GM18858 (cell line): ENCODE data around the gene DPP10.

Source experiments
- ATAC-seq: cut with Tn5 transposase; IDR thresholded peaks from one replicate; pipeline ENCODE4 v1.9.1; 2021; ENCODE audit not compliant: unreplicated experiment

Gene DPP10

DNA sequence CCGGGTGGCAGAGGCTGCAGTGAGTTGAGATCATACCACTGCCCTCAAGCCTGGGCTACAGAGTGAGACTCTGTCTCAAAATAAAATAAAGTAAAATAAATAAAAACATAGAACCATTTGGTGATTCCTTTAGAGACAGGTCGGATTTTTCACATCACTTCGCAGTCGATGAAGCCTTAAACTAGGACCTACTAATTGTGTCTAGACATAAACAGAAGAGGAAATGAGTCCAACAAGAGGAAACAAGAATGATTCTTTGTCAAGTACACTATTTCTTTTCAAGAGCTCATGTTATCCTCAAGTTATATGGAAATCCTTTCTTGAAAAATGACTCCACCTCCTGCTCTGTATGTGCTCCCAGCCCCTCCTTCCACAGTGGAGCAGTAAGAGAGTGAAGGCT lies 758.9 kb downstream of the DPP10 start:
- ATAC-seq: no peak

DNA sequence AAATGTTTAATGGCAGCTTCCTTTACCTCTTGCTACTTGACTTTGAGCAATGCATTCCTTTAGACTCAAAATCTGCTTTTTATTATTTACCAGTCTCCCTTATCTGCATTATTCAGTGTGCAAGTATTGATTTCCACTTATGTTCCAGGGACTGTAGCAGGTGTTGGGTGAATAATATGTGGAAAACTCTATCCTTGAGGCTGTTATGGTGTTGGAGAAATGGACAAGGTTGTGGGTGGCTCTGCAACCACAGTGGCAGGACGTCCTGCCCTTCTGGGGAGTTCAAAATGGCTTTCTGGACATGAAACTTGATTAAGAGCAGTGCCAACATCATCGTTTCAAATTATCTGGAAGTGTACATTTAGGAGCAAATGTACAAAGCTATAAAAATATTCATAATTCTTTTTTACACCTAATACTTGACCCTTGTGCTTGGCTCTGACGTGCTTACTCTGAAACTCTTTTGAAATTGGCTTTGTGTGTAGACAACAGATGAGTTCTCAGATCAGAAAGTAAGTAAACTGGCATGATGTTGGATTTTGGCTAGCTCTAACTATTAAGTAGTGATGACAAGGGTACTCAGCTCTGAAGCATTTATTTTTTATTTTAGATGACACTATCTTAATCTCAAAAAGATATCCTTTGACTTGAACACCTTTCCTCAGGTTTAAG lies 766.2 kb downstream of the DPP10 start:
- no peak for ATAC-seq

DNA sequence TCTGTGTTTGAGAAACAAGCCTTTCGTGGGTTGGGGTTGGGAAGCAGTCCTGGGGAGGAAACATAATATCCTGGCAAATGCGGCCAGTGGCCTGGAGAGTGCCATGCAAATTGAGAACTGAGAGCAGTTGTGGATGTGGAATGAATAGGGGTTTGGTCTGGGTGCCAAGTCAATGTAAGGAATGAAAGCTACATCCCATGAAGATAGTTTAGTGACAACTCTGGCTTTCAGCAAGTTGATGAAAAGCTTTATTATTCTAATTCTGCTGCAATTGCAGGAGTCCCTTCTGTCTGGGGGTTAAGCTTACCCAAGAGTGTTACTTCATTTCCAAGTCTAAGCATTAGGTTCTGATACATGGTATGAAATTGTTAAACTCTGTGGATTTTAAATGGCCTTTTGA lies 771.6 kb downstream of the DPP10 start:
- no peak for ATAC-seq

DNA sequence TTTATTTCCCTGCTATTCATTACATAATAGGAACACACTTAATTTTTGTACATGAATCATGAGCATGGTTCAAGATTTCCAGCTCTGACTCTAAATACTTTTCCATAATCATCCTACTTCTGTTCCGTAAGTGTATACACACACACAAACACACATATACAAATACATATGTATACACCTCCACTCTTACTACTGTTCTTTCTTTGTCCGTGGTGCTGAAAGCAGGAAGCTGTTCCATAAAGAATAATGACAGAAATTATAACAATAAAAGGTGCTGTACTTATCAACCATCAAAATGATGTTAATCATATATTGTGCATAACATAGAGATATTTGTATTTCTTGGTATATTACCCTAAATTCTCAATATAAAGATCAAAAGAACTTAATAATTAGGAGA lies 776.9 kb downstream of the DPP10 start:
- no peak for ATAC-seq

DNA sequence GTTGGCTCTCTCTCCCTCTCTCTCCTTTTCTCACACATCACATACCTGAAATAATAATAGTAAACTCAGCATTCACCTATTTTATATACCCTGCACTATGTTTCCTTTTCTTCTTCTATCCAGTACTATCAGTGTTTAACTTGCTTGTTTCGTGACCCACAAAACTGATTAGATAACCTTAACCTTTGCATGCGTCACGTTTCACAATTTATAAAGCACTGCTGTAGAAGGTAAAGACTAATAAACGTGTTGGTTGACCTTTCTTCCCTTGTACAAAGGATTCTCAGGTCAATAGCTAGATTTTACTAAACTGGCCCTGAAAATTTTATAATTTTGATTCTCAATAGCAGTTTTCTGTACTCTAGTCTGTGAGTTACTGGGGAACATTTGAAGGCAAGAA lies 791.7 kb downstream of the DPP10 start:
- no peak for ATAC-seq

DNA sequence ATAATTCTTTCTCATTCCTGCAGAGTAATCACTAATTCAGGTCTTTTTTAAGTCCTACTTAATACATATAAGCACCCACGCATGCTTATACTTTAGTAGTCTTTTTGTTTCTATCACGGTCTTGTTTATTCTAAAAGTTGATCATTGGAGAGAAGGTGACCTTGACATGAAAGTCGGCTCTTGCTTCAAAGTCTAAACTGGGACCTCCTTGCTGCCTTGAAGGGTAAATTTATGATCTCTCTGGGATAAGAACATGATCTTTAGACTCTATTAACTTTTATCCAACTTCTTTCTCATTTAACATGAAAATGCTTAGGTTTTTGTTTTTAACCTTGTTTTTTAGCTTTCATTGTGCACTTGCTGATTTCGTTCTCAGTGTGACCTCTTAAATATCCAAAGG lies 792.3 kb downstream of the DPP10 start:
- no peak for ATAC-seq

DNA sequence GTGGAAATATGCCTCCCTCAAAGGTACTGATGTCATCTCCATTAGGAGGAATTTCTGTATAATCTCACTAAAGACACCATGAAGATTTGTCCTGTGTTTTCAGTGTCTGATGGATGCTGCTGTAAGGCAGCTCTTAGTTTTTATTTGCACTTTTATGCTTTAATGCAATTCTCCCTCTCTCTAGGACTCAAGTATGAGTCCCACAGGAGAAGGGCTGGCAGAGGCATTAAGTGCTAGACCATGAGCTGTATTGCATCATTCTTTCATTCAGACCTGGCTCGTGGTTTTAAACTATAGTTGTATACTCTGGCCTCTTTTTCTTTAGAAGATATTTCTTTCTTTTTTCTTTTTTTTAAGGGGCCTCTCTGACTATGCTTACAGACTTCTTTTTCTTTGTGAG lies 805.6 kb downstream of the DPP10 start:
- no peak for ATAC-seq

DNA sequence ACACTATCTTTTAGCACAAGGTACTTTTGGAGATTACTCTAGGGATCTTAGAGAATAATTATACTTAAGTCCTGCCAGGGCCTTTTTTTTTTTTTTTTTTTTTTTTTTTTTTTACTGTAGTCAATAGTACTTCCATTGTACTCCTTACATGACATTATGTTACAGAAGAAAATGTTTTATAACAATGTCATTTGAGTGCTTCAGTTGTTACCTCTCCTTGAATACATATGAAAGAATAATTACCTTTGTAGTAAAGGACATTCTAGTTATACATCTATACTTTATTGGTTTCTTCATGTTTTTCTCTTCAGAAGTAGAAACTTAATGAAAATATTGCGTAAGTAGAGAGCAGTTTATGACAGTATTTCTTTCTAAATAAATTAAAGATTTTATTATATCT lies 834.9 kb downstream of the DPP10 start:
- ATAC-seq: no peak

DNA sequence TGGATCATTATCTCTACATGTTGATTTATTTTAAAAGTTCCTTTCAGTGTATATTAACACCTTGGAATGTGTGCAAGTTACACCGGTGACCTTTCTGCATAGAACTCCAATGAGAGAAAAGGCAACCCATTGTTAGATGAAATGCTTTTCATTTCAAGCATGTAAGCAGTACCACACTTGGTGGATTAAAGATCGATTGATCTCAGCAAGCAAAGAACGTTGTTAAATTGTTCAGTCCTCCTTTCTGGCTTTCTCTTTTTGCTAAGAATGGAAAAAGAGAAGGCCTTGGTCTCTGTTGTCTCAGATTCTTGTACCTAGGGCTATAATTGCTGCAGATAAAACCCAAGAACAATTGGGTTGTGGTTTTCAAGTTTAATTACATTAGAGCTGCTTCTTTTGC lies 843.0 kb downstream of the DPP10 start:
- ATAC-seq: no peak

DNA sequence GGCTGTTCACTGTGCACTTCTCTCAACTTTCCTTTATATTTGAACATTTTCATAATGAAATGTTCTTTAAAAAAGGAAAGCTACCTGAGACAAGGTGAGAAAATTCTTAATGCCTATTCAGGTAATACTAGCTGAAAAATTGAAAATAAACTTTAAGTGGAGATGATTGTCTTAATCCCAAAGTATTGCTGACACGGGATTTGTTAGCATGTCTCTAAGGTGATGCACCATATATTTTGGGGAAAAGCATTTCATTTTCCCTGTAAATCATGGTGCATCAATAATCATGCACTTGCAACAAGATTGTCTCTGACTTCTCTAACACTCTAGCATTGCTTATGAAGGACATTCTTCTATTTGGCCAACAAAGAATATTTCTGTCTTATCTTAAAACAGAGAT lies 848.0 kb downstream of the DPP10 start:
- no peak for ATAC-seq

DNA sequence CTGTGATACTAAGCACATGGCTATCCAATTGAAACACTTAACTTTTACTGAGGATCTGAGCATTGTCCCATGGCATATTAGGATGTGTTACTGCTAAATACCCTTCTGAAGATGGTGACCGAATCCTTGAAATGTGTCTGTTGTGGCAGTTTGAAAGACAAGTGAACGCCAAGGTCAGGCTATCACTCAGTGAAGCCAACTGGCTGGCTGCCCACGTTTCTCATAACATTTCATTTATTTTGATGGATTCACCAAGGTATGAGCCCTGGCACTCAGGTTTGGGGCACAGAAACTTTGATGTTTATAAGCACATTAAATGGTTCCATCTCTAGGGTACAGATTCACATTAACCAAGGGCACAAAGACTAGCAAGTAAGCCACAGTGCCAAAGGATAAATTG lies 850.3 kb downstream of the DPP10 start:
- no peak for ATAC-seq

DNA sequence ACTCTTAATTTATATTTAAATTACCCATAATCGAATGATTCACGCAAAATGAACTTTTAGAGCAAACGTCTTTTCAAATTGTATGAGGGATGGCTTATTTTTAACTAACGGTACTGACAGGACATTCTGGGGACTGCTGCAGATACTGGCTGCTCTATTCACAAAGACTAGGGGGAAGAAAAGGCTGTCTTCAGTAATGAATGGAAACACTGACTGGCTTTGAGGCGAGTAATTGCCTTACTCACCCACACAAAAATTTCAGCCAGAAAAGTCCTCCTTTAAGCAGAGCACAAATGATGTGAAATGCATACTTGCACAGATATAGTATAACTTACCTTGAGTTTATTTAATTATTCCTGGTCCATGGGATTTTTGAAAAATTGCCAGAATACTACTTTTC lies 852.6 kb downstream of the DPP10 start:
- no peak for ATAC-seq

DNA sequence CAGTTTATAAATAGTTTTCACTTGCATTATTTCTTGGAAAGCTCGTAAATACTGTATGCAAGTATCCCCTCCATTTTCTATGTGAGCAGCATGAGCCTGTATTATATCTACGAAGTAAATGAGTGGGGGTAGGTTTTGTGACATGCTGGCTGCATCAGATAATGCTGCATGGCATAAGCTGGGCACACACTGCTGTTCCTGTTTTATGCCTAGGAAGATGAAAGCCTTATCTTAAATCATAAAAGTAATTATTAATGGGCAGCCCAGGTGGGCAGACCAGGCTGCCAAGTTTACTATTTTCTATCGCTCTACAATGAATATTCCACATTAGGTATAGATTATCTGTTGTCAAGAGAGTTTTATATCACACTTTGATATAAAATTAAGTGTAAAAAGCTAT lies 854.6 kb downstream of the DPP10 start:
- no peak for ATAC-seq

DNA sequence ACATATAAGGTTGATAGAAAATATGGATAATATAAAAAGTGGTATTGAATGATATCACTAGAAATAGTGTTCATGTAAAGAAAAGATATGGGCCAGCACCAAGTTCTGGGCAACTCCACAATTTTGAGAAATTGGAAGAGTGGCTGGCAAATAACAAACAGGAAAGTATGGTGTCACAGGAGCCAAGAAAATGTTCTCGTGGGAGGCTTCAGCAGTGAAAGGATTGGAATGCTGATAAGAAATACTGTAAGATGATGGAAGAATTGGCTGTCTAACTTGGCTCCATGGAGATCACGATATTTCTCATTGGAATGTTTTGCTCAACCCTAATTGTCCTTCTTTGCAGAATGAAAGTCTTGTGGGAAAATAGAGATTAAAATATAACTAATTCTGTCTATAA lies 856.8 kb downstream of the DPP10 start:
- ATAC-seq: no peak

DNA sequence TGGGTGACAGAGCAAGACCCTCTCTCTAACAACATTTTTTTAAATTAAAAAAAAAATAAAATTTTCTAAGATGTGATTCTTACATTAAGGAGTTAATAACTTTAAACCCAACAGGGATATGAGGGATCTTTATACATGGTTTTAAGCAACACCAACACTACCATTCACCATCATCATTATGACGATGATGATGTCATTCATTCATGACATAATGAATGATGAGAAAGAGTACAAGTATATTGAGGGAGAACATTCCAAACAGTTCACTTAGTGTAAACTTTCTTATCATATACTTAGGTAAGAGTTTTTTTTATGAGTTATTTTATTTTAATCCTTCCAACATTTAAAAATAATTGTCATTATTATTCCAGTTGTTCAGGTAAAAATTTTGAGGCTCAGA lies 863.3 kb downstream of the DPP10 start:
- no peak for ATAC-seq

DNA sequence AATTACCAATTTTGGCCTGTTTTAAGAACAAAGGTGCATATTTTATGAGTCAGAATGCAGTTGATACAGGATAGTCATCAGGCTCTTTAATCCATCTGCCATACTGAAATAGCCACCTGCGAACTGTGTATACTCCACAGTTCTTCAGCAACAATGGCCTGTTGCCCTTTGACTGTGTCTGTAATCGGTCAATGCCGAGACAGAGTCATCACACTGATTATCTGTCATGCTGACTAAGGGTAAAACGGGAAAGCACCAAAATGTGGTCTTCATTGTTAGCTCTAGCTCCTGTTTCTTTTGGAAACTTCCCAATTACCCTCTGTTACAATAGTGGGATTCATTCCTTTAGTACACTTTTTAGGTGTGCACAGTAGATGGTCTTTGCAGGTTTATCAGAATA lies 871.7 kb downstream of the DPP10 start:
- ATAC-seq: no peak

DNA sequence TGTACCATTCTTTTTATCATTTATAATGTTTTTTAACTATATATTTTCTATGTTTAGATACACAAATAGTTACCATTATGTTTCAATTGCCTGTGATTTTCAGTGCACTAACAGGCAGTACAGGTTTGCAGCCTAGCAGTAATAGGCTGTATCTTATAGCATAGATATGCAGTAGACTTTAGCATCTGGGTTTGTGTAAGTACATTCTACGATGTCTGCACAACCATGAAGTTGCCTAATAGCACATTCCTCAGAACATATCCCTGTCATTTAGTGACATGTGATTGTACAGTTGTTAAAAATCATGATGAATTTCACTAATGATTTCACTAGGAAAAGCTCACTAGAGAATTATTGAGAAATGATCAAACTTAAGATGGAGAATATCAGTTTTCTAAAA lies 884.6 kb downstream of the DPP10 start:
- ATAC-seq: no peak

DNA sequence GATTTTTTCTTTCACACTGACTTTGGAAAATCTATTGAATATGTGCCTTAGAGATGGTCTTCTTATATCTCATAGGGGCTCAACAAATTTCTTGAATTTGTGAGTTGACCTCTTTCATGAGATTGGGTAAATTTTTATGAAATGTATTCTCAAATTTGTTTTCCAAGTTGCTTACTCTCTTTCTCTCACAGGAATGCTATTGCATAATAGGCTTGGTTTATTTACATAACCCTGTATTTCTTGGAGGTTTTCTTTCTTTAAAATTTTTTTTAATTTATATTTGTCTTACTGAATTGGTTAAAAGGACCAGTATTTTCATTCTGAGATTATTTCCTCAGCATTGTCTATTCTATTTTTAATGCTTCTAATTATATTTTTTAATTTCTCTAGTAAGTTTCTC lies 917.1 kb downstream of the DPP10 start:
- no peak for ATAC-seq

DNA sequence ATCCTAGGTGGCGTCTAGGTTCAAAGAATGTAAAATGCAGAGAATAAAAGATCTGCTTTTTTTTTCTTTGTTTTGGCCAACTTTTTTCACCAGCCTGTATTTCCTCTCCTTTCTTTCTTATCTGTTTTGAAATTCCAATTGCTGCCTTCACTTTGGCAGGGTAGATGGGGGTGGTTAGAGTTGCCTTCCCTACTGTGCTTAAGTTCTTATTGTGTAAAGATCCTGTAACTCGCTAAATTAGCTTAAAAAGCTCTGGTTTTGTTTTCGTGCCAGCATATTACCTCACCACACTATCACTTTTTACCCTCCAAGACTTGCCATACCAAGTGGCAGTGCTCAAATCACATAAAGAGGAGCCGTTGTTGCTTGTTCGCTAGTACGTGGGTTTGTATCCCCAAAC lies 921.7 kb downstream of the DPP10 start:
- ATAC-seq: no peak

DNA sequence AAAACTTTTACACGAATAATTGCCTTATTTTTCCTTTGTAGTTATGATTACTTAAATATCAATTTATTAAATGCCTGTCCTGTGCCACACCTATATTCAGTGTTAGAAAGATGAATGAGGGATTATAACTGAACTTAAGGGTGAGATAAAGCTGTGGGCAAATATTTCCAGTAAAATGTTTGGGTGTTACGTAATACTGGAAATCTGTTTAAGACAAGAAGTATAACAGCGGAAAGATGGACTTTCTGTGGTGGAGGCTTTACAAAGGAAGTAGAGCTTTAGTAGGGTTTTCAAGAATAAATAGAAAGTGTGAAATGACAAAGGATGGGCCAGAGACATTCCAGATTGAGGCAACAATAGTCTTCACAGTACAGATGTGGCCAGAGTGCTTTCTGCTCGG lies 927.0 kb downstream of the DPP10 start:
- ATAC-seq: no peak

DNA sequence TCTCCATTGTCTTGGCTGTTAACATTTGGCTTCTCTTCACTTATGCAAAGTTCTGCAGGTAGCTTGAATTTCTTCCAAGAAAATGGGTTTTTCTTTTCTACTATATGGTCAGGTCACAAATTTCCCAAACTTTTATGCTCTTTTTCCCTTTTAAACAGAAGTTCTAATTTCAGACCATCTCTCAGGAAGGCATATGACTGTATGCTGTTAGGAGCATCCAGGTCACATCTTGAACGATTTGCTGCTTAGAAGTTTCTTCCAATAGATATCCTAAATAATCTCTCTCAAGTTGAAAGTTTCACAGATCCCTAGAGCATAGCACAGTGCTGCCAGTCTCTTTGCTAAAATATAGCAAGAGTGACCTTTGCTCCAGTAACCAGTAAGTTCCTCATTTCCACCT lies 932.5 kb downstream of the DPP10 start:
- no peak for ATAC-seq

DNA sequence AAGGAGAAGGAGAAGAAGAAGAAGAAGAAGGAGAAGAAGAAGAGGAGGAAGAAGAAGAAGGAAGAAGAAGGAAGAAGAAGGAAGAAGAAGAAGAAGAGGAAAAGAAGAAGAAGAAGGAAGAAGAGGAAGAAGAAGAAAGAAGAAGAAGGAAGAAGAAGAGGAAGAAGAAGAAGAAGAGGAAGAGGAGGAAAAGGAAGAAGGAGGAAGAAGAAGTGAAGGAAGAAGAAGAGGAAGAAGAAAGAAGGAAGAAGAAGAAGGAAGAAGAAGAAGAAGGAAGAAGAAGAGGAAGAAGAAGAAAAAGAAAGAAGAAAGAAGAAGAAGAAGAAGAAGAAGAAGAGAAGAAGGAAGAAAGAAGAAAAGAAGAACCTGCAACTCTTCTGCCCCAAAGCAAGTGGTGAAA lies 942.0 kb downstream of the DPP10 start:
- no peak for ATAC-seq

DNA sequence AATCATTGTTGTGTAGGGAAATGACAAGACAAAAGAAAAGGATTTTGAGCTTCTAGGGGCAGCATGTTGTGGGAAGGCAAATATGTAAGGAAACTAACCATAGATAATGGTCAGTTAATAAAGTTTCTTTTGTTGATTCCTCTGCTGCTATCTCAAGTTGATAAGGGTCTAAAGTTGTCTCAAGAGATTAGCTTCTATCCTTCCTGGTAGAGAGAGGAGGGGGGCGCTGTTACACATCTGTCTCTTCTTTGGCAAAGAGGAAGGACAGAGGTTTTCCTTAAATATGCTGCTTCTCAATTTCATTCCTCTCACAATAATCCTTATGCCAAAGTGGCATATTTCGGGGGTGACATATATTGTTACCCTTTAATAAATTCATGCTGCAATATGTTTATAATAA lies 944.0 kb downstream of the DPP10 start:
- ATAC-seq: no peak

DNA sequence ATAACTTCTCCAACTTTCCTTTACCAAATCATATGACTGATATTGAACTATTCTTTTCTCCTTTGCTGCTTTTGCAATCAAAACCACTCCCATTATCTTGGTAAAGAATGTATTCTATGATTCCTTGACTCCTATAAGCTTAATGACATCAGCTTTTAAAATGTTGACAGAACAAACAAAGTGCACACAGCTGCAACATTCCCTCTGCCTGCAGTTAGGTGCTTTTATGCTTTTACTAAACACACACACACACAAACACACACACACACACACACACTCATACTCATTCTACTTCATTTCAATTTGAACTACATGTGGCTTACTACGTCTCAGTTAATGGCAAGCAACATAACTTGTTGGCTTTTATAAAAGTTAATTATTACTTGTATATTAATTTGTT lies 946.6 kb downstream of the DPP10 start:
- no peak for ATAC-seq
